Epithelial cell of esophagus (primary cell): ENCODE measurements around the gene MBNL3.

Experiments
- DNase-seq: peaks from one replicate; pipeline ENCODE4 v3.0.0; 2010; ENCODE audit warnings: low read depth
- H3K4me3 ChIP-seq: 2 replicates; pipeline ENCODE4 v1.5.1; 2011; ENCODE audit warnings: mild to moderate bottlenecking, low read length, control low read depth
- CTCF ChIP-seq: IDR thresholded peaks from 2 replicates; pipeline ENCODE4 v1.5.1; 2011; ENCODE audit warnings: low read depth, mild to moderate bottlenecking, low read length, control low read depth, inconsistent platforms; ENCODE audit not compliant: insufficient read depth; ENCODE audit errors: missing control alignments

Gene MBNL3

GRCh38 chrX:132411310-132411977 lies 77.4 kb downstream of the MBNL3 start:
- TF ChIP-seq CTCF, result no peak
- no peak overlapping the region for H3K4me3 ChIP-seq

DNA sequence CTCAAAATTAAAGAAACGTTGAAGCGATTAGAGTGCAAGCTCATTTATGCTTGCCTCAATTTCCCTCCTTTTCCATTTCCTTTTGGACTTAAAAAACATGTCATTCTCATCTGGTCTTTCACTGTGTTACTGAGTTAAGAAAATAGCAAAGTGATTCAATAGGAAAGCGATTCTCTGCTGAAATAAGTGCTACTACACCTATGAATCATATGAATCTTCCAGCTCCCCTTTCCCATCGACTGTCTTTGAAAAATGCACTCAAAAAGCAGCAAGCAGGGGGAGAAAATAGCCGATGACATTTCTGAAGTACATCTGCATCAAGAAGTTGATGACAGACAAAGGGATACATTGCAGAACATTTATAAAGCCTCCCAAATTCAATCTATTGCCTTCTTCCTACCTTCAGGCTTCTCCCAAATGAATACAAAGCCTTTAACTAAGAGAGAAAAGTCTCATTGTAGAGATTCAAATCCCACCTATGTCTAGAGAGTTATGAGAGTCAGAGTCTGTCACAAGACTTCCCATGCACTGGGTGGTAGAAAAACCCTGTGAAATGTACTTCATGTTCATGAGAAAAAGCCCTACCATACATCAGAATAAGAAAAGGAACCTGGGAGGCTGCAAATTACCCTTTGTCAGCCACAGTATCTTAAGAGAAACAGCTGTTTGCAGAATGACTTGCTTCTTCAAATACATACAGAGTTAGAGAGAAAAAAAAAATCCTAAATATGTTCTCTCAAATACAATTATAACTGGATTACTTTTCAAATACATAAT lies 78.9 kb downstream of the MBNL3 start:
- no peak overlapping the region for H3K4me3 ChIP-seq
- DNase-seq, result no peak
- TF ChIP-seq CTCF, result no peak

More at GRCh38 chrX:132411310-132411977, 77.4 kb downstream of the MBNL3 start:
- no peak for DNase-seq

DNA sequence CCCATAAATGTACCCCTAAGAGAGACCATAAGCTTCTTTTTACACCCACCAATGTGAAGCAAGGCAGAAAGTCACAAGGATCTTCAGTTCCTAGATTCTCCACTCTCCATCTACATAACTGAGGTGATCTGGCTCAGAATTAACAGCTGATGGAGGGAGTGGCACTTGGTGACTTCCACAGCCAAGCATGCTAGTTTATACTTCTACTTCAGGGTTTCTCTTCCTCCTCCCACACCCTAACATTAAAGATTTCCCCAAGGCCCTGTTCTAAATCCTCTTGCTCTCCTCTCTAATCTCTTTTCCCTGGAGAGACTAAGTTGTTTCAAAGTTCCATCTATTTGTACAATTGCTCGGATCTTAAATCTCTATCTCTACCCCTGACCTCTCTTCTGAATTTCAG lies 81.1 kb downstream of the MBNL3 start:
- DNase-seq, result no peak
- no peak overlapping the region for H3K4me3 ChIP-seq
- TF ChIP-seq CTCF, result no peak

DNA sequence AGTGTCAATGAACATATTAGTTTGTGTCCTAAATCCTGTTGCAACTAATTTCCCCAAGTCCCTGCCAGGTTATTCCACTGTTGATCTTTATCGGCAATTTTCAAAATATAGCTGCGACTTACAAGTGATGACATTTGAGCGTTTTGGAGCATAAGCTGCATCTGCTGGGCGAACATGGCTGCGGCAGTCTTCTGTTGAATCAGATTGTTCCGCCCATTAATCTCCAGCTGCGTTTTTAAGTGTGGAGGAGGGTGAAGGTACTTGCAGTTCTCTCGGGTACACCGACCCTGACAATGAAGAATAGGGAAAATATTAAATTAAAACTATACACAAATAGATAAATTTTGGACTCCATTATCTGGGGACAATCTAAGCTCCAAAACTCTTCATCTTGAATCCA lies 82.7 kb downstream of the MBNL3 start:
- no peak for DNase-seq
- no peak for TF ChIP-seq CTCF

GRCh38 chrX:132404266-132404665 lies 84.6 kb downstream of the MBNL3 start:
- TF ChIP-seq CTCF, result no peak
- no peak for DNase-seq
- no peak overlapping the region for H3K4me3 ChIP-seq

More for the DNA sequence above, 82.7 kb downstream of the MBNL3 start:
- H3K4me3 ChIP-seq, result no peak overlapping the region

- no peak for TF ChIP-seq CTCF
- peak; percentile 77 for DNase-seq
- no peak overlapping the region for H3K4me3 ChIP-seq
These were observed 86.9 kb downstream of the MBNL3 start for GRCh38 chrX:132401935-132402334.
